ENCODE data around the gene NPLOC4. TPM values are rescaled to one million over a fixed set of nuclear protein-coding genes. Genes with fewer than 3 reads are reported as not detected.

Gene NPLOC4
- total RNA-seq, 1 experiment from 2014 or later: 32.4 TPM

DNA sequence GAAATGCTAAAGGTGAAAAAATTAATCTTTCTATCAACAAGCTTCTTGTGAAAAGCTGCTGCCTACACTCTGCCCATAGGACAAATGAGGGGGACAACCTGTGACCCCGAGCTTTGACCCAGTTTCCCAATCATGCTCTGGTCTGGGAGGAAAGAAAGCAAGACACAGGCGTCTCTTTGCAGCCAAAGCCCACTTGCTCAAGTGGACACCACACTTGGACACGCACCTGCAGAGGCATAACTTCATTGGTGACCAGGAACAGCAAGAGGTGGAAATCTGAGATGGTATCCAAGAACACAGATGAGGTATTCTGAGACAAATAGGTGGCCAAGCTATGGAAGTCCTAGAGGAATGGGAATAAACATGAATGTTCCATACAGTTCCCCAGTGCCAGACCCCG is 69.7 kb downstream of the NPLOC4 start:
- DNase-seq: no peak
- Histone ChIP-seq H3K79me2 (ENCODE audit: low read length) (no peaks in the 10 kb centered on the region), H3K27me3 (ENCODE audit: low read length) (no peaks in the 10 kb centered on the region), H3K27ac (ENCODE audit: low read length) (no peak overlapping the region), H2AFZ (ENCODE audit: low read length) (no peak overlapping the region), H4K20me1 (ENCODE audit: insufficient read depth, low read depth, low read length) (no peaks in the 10 kb centered on the region), H3K9me2 (replicated peaks; ENCODE audit: insufficient read depth, low read length) (no peaks in the 10 kb centered on the region), H3K36me3 (ENCODE audit: insufficient read depth, low read length) (peaks cover 14% of the 10 kb centered on the region; the same call in 1 of the 2 replicates), H3K4me3 (ENCODE audit: low read length) (no peak overlapping the region), H3K9me3 (ENCODE audit: low read length) (no peaks in the 10 kb centered on the region), H3K9ac (ENCODE audit: low read length) (no peak overlapping the region), H3K4me1 (ENCODE audit: low read length) (no peaks in the 10 kb centered on the region), H3K4me2 (ENCODE audit: low read depth, low read length, poor library complexity, severe bottlenecking) (no peak overlapping the region)

DNA sequence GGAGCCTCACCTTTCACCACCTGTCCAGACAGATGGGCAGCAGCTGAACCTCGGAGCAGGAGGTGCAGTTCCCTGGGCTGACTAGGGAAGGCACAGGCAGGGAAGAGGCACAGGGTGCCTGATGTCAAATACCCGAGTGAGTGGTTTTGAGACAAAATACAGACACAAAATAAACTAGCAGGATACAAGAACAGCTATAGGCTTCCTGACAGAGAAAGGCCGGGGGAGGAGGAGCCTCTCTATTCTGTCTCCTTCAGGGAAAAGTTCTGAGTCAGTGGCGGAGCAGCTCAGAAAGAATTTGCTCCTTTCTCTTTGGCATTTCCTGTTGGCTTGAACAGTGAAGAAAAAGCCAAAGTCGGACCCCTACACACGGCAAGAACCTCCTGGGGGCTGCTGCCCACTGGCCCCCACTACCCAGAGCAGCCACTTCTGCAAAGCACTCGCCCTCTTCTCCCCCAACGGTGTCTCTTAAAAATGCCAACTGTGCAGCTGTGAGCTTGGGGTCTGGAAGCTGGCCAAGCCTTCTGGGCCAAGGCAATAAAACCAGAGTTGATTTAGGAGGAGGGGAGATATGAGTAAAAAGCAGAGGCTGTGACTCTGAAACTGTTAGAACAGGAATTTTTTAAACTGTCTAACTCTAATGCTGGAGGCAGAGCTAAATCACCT is 70.3 kb downstream of the NPLOC4 start:
- no peaks in the 10 kb centered on the region for H3K9me2 ChIP-seq (replicated peaks; ENCODE audit: insufficient read depth, low read length)
- no peak overlapping the region for H3K9ac ChIP-seq (ENCODE audit: low read length)
- no peak for DNase-seq
- no peaks in the 10 kb centered on the region for H3K27me3 ChIP-seq (ENCODE audit: low read length)
- H3K4me3 ChIP-seq (ENCODE audit: low read length): no peak overlapping the region
- H3K9me3 ChIP-seq (ENCODE audit: low read length): no peaks in the 10 kb centered on the region
- H3K36me3 ChIP-seq (ENCODE audit: insufficient read depth, low read length): peaks cover 16% of the 10 kb centered on the region
- H3K4me2 ChIP-seq (ENCODE audit: low read depth, low read length, poor library complexity, severe bottlenecking): no peak overlapping the region
- no peaks in the 10 kb centered on the region for H4K20me1 ChIP-seq (ENCODE audit: insufficient read depth, low read depth, low read length)
- no peak overlapping the region for H3K27ac ChIP-seq (ENCODE audit: low read length)
- H2AFZ ChIP-seq (ENCODE audit: low read length): no peak overlapping the region
- peaks cover 3% of the 10 kb centered on the region for H3K4me1 ChIP-seq (ENCODE audit: low read length)
- H3K79me2 ChIP-seq (ENCODE audit: low read length): no peaks in the 10 kb centered on the region

- H3K9ac ChIP-seq (ENCODE audit: low read length): no peak overlapping the region
- H3K27ac ChIP-seq (ENCODE audit: low read length): no peak overlapping the region
- no peak overlapping the region for H2AFZ ChIP-seq (ENCODE audit: low read length)
- no peak for DNase-seq
- H3K4me3 ChIP-seq (ENCODE audit: low read length): no peak overlapping the region
- H3K9me3 ChIP-seq (ENCODE audit: low read length): no peaks in the 10 kb centered on the region
- H3K9me2 ChIP-seq (replicated peaks; ENCODE audit: insufficient read depth, low read length): no peaks in the 10 kb centered on the region
- no peak overlapping the region for H3K4me2 ChIP-seq (ENCODE audit: low read depth, low read length, poor library complexity, severe bottlenecking)
- no peaks in the 10 kb centered on the region for H4K20me1 ChIP-seq (ENCODE audit: insufficient read depth, low read depth, low read length)
- H3K27me3 ChIP-seq (ENCODE audit: low read length): no peaks in the 10 kb centered on the region
- no peaks in the 10 kb centered on the region for H3K79me2 ChIP-seq (ENCODE audit: low read length)
- H3K4me1 ChIP-seq (ENCODE audit: low read length): peaks cover 15% of the 10 kb centered on the region
- peaks cover 17% of the 10 kb centered on the region for H3K36me3 ChIP-seq (ENCODE audit: insufficient read depth, low read length)
Measured at GRCh38 chr17:81565231-81565630, 71.7 kb downstream of the NPLOC4 start.

DNA sequence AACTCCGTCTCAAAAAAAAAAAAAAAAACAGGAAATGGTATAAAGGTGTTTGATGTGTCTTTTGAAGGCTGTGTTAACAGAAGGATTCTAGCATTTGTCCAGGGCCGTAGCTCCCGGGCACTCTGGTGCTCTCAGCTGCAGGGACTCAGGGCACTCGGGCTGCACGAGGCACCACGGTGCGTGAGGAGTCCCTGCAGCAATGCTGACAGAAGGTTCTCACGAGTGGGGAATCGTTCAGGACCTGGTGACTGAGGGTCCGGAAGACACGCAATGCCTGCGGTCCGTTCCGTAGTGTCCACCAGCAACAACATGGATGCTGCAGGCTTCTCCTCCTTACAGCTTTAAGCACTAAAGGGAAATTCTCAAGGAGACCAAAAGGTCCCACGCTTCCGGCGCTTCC is 72.1 kb downstream of the NPLOC4 start:
- peaks cover 17% of the 10 kb centered on the region for H3K36me3 ChIP-seq (ENCODE audit: insufficient read depth, low read length)
- H3K9me3 ChIP-seq (ENCODE audit: low read length): no peaks in the 10 kb centered on the region
- H2AFZ ChIP-seq (ENCODE audit: low read length): no peak overlapping the region
- H3K27me3 ChIP-seq (ENCODE audit: low read length): no peaks in the 10 kb centered on the region
- no peaks in the 10 kb centered on the region for H4K20me1 ChIP-seq (ENCODE audit: insufficient read depth, low read depth, low read length)
- no peak overlapping the region for H3K4me2 ChIP-seq (ENCODE audit: low read depth, low read length, poor library complexity, severe bottlenecking)
- H3K4me1 ChIP-seq (ENCODE audit: low read length): peaks cover 15% of the 10 kb centered on the region
- H3K79me2 ChIP-seq (ENCODE audit: low read length): no peaks in the 10 kb centered on the region
- H3K9me2 ChIP-seq (replicated peaks; ENCODE audit: insufficient read depth, low read length): no peaks in the 10 kb centered on the region
- H3K4me3 ChIP-seq (ENCODE audit: low read length): no peak overlapping the region
- H3K27ac ChIP-seq (ENCODE audit: low read length): no peak overlapping the region
- DNase-seq: no peak
- H3K9ac ChIP-seq (ENCODE audit: low read length): no peak overlapping the region

GRCh38 chr17:81563861-81564586 is 72.9 kb downstream of the NPLOC4 start:
- H3K9me3 ChIP-seq (ENCODE audit: low read length): no peaks in the 10 kb centered on the region
- H3K9ac ChIP-seq (ENCODE audit: low read length): no peak overlapping the region
- H2AFZ ChIP-seq (ENCODE audit: low read length): no peak overlapping the region
- no peaks in the 10 kb centered on the region for H3K79me2 ChIP-seq (ENCODE audit: low read length)
- peaks cover 13% of the 10 kb centered on the region for H3K36me3 ChIP-seq (ENCODE audit: insufficient read depth, low read length)
- H3K4me3 ChIP-seq (ENCODE audit: low read length): no peak overlapping the region
- no peak overlapping the region for H3K4me2 ChIP-seq (ENCODE audit: low read depth, low read length, poor library complexity, severe bottlenecking)
- H3K27ac ChIP-seq (ENCODE audit: low read length): no peak overlapping the region
- H3K27me3 ChIP-seq (ENCODE audit: low read length): no peaks in the 10 kb centered on the region
- no peaks in the 10 kb centered on the region for H4K20me1 ChIP-seq (ENCODE audit: insufficient read depth, low read depth, low read length)
- H3K9me2 ChIP-seq (replicated peaks; ENCODE audit: insufficient read depth, low read length): no peaks in the 10 kb centered on the region
- H3K4me1 ChIP-seq (ENCODE audit: low read length): peaks cover 15% of the 10 kb centered on the region
- no peak for DNase-seq

GRCh38 chr17:81561494-81561885 is 75.4 kb downstream of the NPLOC4 start:
- peak overlapping the region; percentile 8; the same call in 1 of the 2 replicates for H3K9ac ChIP-seq (ENCODE audit: low read length)
- H3K4me3 ChIP-seq (ENCODE audit: low read length): no peak overlapping the region

GRCh38 chr17:81558941-81559806 is 77.7 kb downstream of the NPLOC4 start:
- no peak overlapping the region for H3K4me3 ChIP-seq (ENCODE audit: low read length)
- H4K20me1 ChIP-seq (ENCODE audit: insufficient read depth, low read depth, low read length): no peaks in the 10 kb centered on the region
- H3K4me2 ChIP-seq (ENCODE audit: low read depth, low read length, poor library complexity, severe bottlenecking): no peak overlapping the region
- peaks cover 18% of the 10 kb centered on the region for H3K4me1 ChIP-seq (ENCODE audit: low read length)
- no peak overlapping the region for H2AFZ ChIP-seq (ENCODE audit: low read length)
- no peak for DNase-seq
- H3K9me2 ChIP-seq (replicated peaks; ENCODE audit: insufficient read depth, low read length): no peaks in the 10 kb centered on the region
- peaks cover 11% of the 10 kb centered on the region; the same call in 1 of the 2 replicates for H3K36me3 ChIP-seq (ENCODE audit: insufficient read depth, low read length)
- H3K9ac ChIP-seq (ENCODE audit: low read length): no peak overlapping the region
- no peaks in the 10 kb centered on the region for H3K9me3 ChIP-seq (ENCODE audit: low read length)
- no peaks in the 10 kb centered on the region for H3K27me3 ChIP-seq (ENCODE audit: low read length)
- H3K79me2 ChIP-seq (ENCODE audit: low read length): no peaks in the 10 kb centered on the region
- no peak overlapping the region for H3K27ac ChIP-seq (ENCODE audit: low read length)

More at GRCh38 chr17:81561494-81561885, 75.4 kb downstream of the NPLOC4 start:
- no peaks in the 10 kb centered on the region for H3K9me3 ChIP-seq (ENCODE audit: low read length)
- no peaks in the 10 kb centered on the region for H3K9me2 ChIP-seq (replicated peaks; ENCODE audit: insufficient read depth, low read length)
- no peaks in the 10 kb centered on the region for H3K79me2 ChIP-seq (ENCODE audit: low read length)
- peak overlapping the region; percentile 36 for H3K27ac ChIP-seq (ENCODE audit: low read length)
- H3K36me3 ChIP-seq (ENCODE audit: insufficient read depth, low read length): peaks cover 13% of the 10 kb centered on the region
- peaks cover 15% of the 10 kb centered on the region for H3K4me1 ChIP-seq (ENCODE audit: low read length)
- H3K27me3 ChIP-seq (ENCODE audit: low read length): no peaks in the 10 kb centered on the region
- no peaks in the 10 kb centered on the region for H4K20me1 ChIP-seq (ENCODE audit: insufficient read depth, low read depth, low read length)
- peak overlapping the region; percentile 22 for H3K4me2 ChIP-seq (ENCODE audit: low read depth, low read length, poor library complexity, severe bottlenecking)
- no peak overlapping the region for H2AFZ ChIP-seq (ENCODE audit: low read length)
- DNase-seq: no peak

- H3K9me3 ChIP-seq (ENCODE audit: low read length): no peaks in the 10 kb centered on the region
- H3K27me3 ChIP-seq (ENCODE audit: low read length): no peaks in the 10 kb centered on the region
- H3K9me2 ChIP-seq (replicated peaks; ENCODE audit: insufficient read depth, low read length): no peaks in the 10 kb centered on the region
- no peak overlapping the region for H3K4me3 ChIP-seq (ENCODE audit: low read length)
- no peak overlapping the region for H3K27ac ChIP-seq (ENCODE audit: low read length)
- H3K36me3 ChIP-seq (ENCODE audit: insufficient read depth, low read length): peaks cover 11% of the 10 kb centered on the region; the same call in 1 of the 2 replicates
- H3K9ac ChIP-seq (ENCODE audit: low read length): no peak overlapping the region
- no peaks in the 10 kb centered on the region for H3K79me2 ChIP-seq (ENCODE audit: low read length)
- peaks cover 29% of the 10 kb centered on the region for H3K4me1 ChIP-seq (ENCODE audit: low read length)
- no peak overlapping the region for H2AFZ ChIP-seq (ENCODE audit: low read length)
- no peak for DNase-seq
- no peaks in the 10 kb centered on the region for H4K20me1 ChIP-seq (ENCODE audit: insufficient read depth, low read depth, low read length)
- H3K4me2 ChIP-seq (ENCODE audit: low read depth, low read length, poor library complexity, severe bottlenecking): no peak overlapping the region
Measured at GRCh38 chr17:81558115-81558468, 78.8 kb downstream of the NPLOC4 start.
